Stomach smooth muscle (tissue), 2 donors: ENCODE data around the gene DDX19B.
"Not testable (repeated sequence)": the region's sequence is repeated elsewhere in the genome, so short reads cannot be mapped to it uniquely, and the experiment has no call there.

Source experiments
- H3K27ac ChIP-seq: one replicate; pipeline ENCODE4 v1.7.0; 2013; ENCODE audit warnings: mild to moderate bottlenecking, low read length, inconsistent platforms
- H3K27me3 ChIP-seq, 2 donors: one replicate each; pipeline ENCODE4 v1.7.0; 2013; ENCODE audit warnings: low read length in 2 of 2; ENCODE audit not compliant: insufficient read depth in 2 of 2, control insufficient read depth in 1 of 2
- H3K36me3 ChIP-seq, 2 donors: one replicate each; pipeline ENCODE4 v1.7.0; 2013; ENCODE audit warnings: low read length in 2 of 2; ENCODE audit not compliant: control insufficient read depth in 2 of 2, insufficient read depth in 2 of 2
- H3K4me1 ChIP-seq: one replicate; pipeline ENCODE4 v1.7.0; 2013; ENCODE audit warnings: low read length; ENCODE audit not compliant: control insufficient read depth, insufficient read depth
- H3K4me3 ChIP-seq, 2 donors: one replicate each; pipeline ENCODE4 v1.7.0; 2013; ENCODE audit warnings: low read length in 2 of 2
- H3K9ac ChIP-seq, 2 donors: one replicate each; pipeline ENCODE4 v1.7.0; 2013; ENCODE audit warnings: low read length in 2 of 2, mild to moderate bottlenecking in 1 of 2
- H3K9me3 ChIP-seq, 2 donors: one replicate each; pipeline ENCODE4 v1.7.0; 2013; ENCODE audit warnings: low read length in 2 of 2; ENCODE audit not compliant: control insufficient read depth in 2 of 2
- donor health status: healthy.
- donor health status: Pancreatic carcinoma.

DDX19B gene

DNA sequence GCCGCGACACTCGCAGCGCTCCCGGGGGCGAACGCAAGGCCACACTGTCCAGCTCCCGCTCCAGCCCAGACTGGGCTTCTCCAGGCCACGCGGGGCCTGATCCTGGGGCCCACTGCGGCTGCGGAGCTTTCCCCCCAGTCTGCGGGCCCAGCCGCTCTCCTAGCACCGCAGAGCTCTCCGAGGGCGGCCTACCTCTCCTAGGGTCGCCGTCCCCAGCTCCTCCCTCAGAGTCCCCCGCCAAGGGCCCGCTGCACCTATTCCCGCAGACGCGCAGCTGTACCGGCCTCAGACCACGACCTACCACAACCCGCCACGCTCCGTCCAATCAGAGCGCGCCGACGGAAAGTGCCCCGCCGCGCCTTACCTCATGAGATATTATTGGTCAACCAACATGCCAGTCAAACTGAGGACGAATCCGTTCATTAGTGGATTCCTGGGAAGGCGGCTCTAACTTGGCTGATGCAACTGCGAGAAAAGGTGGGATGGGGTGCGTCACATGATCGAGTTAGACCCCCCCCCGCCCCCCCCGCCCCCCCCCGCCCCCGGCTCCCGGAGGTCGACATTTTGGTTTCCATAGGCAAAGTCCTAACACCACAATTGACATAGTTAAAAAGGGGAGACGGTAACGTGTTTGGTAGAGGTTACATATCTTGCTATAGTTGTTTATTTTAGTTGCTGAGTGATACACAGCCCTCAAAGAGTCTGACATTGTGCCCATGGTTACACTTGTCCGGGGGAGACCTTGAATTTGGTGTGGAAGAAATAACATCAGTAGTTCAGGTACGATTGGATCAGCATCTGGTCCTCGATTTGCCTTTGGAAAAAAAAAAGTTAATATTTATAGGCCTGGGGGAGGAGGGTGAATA lies 9.5 kb upstream of the DDX19B start, which contains the start of gene AARS1:
Gene AARS1 (minus strand): TSS at position 278 of the 866 bp plus-strand sequence. CDS start 6,743 bp downstream, outside the sequence.
- H3K4me1 ChIP-seq = peaks cover 3% of the 10 kb centered on the region
- H3K9me3 ChIP-seq = no peaks in the 10 kb centered on the region
- H3K4me3 ChIP-seq = peak within 1 kb of the TSS; percentile 90
- H3K9ac ChIP-seq = peak within 1 kb of the TSS; percentile 96 to 98
- H3K36me3 ChIP-seq = no peaks in the 10 kb centered on the region
- peak within 1 kb of the TSS; percentile 88 for H3K27ac ChIP-seq
- H3K27me3 ChIP-seq = no peaks in the 10 kb centered on the region

DNA sequence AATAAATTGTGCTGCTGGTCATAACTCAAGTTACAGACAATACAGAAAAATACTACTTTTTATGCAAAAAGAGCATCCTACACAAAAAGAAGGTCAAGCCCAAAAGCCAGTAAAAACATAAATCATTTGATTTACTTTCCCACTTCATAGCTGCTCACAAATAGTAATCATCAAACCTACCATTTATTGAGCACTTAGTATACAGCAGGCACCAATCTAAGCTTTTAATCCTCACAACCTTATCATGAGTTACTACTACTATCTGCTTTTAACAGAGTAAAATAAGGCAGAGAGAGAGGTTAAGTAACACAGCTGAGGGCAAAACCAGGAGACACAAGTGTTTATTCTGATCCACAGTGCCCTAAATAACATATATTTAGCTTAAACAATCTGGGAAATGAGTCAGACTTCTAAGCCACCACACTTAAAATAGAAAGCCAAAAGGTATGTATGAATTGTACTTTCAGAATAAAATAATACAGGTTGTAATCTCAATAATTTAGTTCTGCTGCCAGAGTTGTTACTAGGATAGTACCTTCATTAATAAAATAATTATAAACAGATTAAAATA lies 8.0 kb upstream of the DDX19B start:
- no peak overlapping the region for H3K4me3 ChIP-seq
- H3K36me3 ChIP-seq = no peaks in the 10 kb centered on the region
- no peaks in the 10 kb centered on the region for H3K27me3 ChIP-seq
- H3K27ac ChIP-seq = no peak overlapping the region
- no peaks in the 10 kb centered on the region for H3K9me3 ChIP-seq
- peaks cover 3% of the 10 kb centered on the region for H3K4me1 ChIP-seq
- H3K9ac ChIP-seq = no peak overlapping the region

DNA sequence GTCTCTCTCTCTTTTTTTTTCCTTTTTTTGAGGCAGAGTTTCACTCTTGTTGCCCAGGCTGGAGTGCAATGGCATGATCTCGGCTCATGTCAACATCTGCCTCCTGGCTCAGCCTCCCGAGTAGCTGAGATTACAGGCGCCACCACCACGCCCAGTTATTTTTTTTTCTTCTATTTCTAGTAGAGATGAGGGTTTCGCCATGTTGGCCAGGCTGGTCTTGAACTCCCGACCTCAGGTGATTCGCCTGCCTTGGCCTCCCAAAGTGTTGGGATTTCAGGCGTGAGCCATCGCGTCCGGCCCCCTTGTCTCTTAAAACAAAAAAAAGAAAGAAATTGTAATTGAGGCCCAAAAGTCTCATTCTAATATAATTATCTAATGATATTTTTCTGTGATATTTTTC lies 6.8 kb upstream of the DDX19B start:
- H3K4me3 ChIP-seq, H3K4me1 ChIP-seq, H3K36me3 ChIP-seq, H3K27me3 ChIP-seq, H3K9ac ChIP-seq, H3K27ac ChIP-seq, H3K9me3 ChIP-seq: not testable (repeated sequence)

DNA sequence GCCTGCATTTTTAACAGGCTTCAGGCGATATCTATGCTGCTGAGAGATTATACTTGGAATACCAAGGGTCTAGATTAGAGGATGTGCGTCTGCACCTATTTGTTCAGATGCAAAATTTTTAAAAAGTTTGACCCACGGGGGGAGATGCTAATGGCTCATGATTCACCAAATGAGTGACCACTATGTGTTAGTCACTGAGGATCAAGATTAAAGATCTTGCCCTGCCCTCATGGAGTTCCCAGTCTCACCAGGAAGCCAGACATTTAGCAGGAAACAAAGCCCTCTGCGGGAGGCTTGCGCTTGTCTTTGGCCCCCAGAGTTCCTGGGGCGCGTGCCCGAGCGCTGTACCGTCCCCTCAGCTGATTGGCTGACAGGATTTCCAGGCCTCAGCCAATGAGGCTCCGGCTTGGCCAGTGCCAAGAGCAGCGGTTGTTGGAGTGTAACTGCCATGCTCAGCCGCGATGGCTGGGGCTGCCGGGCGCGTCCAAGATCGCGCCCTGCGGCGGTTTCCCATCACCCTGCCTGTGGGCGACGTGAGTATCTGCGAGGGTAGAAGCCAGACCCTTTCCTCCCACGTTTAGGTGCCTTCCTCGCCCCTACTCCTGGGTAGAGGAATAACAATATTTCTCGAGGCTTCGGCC lies 4.5 kb upstream of the DDX19B start:
- H3K9ac ChIP-seq = no peak overlapping the region
- H3K27me3 ChIP-seq = no peaks in the 10 kb centered on the region
- H3K9me3 ChIP-seq = no peaks in the 10 kb centered on the region
- no peak overlapping the region for H3K4me3 ChIP-seq
- no peak overlapping the region for H3K27ac ChIP-seq
- no peaks in the 10 kb centered on the region for H3K36me3 ChIP-seq
- peaks cover 6% of the 10 kb centered on the region for H3K4me1 ChIP-seq

DNA sequence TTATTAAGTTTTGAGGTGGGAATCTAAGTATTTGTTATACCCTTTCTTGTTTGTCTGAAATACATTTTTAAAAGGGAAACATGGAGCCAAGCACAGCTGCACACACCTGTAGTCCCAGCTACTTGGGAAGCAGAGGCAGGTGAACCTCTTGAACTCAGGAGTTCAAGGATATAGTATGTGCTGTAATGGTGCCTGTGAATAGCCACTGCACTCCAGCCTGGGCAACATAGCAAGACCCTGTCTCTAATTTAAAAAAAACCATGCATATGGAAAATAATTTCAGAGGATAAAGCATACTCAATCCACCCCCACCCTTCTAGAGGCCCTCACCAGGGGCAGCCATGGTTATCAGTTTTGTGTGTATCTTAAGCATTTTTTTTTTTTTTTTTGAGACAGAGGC lies 3.4 kb upstream of the DDX19B start:
- no peak overlapping the region for H3K4me3 ChIP-seq
- no peaks in the 10 kb centered on the region for H3K36me3 ChIP-seq
- H3K9ac ChIP-seq = no peak overlapping the region
- no peaks in the 10 kb centered on the region for H3K27me3 ChIP-seq
- no peak overlapping the region for H3K27ac ChIP-seq
- no peaks in the 10 kb centered on the region for H3K9me3 ChIP-seq
- peaks cover 11% of the 10 kb centered on the region for H3K4me1 ChIP-seq

DNA sequence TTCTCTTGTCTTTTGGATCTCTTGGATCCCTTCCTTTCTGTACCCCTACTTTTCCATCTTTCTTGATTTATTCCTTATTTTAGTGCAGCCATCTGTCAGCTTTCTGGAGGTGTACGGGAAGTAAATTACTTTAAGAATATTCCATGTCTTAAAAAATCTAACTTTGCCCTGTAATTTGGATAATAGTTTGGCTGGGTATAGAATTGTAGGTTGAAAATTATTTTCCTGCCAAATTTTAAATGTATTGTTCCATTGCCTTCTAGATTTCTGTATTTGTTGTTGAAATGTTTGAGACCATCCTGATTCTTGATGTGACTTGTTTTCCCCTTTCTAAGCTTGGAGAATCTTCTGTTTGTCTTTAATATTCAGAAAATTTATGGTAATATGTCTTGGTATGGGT lies 2.1 kb downstream of the DDX19B start:
- no peaks in the 10 kb centered on the region for H3K27me3 ChIP-seq
- H3K36me3 ChIP-seq = no peaks in the 10 kb centered on the region
- H3K9me3 ChIP-seq = peaks cover 3% of the 10 kb centered on the region in 2 donors
- H3K4me3 ChIP-seq = no peak overlapping the region
- H3K9ac ChIP-seq = no peak overlapping the region
- peaks cover 11% of the 10 kb centered on the region for H3K4me1 ChIP-seq
- no peak overlapping the region for H3K27ac ChIP-seq

DNA sequence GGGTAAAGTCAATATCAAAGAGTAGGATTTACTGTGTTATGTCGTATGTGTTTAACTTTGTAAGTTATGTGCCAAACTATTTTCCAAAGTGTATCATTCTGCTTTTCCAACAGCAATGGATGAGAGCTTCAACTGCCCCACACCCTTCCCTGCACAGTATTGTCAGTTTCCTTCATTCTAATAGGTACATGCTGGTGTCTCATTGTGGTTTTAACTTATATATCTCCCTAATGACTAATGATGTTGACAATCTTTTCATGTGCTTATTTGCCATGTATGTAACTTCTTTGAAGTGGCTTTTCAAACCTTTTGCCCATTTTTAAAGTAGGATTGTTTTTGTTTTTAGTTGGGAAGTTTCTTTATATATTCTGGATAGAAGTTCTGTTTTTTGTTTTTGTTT lies 3.8 kb downstream of the DDX19B start:
- peaks cover 11% of the 10 kb centered on the region for H3K4me1 ChIP-seq
- H3K36me3 ChIP-seq = no peaks in the 10 kb centered on the region
- no peaks in the 10 kb centered on the region for H3K27me3 ChIP-seq
- no peak overlapping the region for H3K4me3 ChIP-seq
- no peak overlapping the region for H3K9ac ChIP-seq
- peaks cover 3% of the 10 kb centered on the region in 2 donors for H3K9me3 ChIP-seq
- no peak overlapping the region for H3K27ac ChIP-seq

DNA sequence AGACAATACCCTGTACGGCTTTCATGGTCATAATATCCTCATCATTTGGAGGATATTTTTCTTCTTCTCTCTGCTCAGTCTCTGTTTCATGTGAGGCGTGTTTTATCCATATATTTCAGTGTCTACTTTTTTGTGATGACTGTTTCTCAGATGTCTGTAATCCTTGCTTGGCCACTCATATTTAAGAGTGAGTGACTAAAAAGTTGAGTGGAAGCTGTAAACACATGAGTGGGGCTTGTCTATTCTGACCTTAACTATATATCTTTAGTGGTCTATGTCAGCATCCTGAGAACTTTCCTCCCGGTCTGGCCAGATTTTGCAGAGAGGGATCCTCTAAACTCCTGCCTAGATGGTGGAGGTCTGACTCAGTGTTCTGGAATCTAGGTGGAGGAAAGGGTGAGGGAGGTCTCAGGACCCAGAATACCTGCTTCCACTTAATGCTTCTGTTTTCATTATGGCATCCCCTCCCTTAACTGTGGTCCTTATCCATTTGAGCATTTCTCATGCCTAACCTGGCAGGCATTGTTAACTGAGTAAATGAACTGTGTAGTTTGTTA lies 6.0 kb downstream of the DDX19B start:
- no peaks in the 10 kb centered on the region for H3K36me3 ChIP-seq
- no peak overlapping the region for H3K27ac ChIP-seq
- no peak overlapping the region for H3K4me3 ChIP-seq
- no peaks in the 10 kb centered on the region for H3K4me1 ChIP-seq
- H3K27me3 ChIP-seq = no peaks in the 10 kb centered on the region
- no peak overlapping the region for H3K9ac ChIP-seq
- peaks cover 3% of the 10 kb centered on the region in 2 donors for H3K9me3 ChIP-seq

DNA sequence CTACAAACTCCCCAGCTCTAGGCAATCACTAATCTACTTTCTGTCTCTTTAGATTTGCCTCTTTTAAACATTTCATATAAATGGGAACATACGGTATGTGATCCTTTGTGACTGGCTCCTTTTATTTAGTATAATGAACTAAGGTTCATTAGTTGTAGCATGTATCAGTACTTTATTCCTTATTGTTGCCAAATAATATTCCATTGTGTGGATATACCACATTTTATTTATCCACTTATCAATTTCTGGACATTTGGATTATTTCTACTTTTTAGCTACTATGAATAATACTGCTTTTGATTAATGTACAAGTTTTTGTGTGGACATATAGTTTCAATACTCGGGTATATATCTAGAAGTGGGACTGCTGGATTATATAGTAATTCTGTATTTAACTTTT lies 7.9 kb downstream of the DDX19B start:
- H3K9ac ChIP-seq = no peak overlapping the region
- no peak overlapping the region for H3K27ac ChIP-seq
- H3K27me3 ChIP-seq = no peaks in the 10 kb centered on the region
- H3K9me3 ChIP-seq = no peaks in the 10 kb centered on the region
- H3K4me1 ChIP-seq = no peaks in the 10 kb centered on the region
- no peak overlapping the region for H3K4me3 ChIP-seq
- no peaks in the 10 kb centered on the region for H3K36me3 ChIP-seq

DNA sequence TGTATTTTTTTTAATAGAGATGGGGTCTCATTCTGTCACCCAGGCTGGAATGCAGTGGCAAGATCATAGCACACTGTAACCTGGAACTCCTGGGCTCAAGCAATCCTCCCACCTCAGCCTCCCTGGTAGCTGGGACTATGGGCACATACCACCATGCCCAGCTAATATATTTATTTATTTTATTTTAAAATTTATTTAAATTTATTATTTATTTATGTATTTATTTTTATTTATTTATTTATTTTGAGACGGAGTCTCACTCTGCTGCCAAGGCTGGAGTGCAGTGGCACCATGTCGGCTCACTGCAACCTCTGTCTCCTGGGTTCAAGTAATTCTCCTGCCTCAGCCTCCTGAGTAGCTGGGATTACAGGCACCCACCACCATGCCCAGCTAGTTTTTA lies 8.7 kb downstream of the DDX19B start:
- H3K4me3 ChIP-seq, H3K36me3 ChIP-seq, H3K9me3 ChIP-seq, H3K27ac ChIP-seq, H3K9ac ChIP-seq, H3K27me3 ChIP-seq, H3K4me1 ChIP-seq: not testable (repeated sequence)
